NCI-H1694 treated with DMSO at 0.1 percent for 48 hours (cell line): ENCODE measurements around the gene PHACTR1.
"Not testable (repeated sequence)": the region's sequence is repeated elsewhere in the genome, so short reads cannot be mapped to it uniquely, and the experiment has no call there.

Experiments
- DNase-seq: peaks from one replicate; lab custom pipeline; 2025; lab: John Stamatoyannopoulos, UW

The PHACTR1 gene

DNA sequence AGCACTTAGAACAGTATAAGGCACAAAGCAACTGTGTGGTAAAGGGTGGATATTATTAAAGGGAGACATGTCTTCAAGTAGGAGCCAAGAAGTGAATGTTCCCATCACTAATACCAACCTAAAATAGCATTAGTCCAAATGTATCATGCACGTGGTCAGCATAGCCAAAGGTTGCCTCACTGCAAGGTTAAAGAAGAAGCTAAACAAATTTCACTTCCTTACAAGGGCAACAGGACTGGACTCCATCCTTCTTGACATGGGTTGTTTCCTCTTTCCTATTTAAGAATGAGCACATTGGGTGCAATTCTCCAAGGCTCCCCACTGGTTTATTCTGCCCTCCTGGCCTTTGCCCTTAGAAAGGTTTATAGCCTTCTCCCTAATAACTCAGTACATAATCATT is 186.7 kb downstream of the PHACTR1 start:
- DNase-seq, result no peak

DNA sequence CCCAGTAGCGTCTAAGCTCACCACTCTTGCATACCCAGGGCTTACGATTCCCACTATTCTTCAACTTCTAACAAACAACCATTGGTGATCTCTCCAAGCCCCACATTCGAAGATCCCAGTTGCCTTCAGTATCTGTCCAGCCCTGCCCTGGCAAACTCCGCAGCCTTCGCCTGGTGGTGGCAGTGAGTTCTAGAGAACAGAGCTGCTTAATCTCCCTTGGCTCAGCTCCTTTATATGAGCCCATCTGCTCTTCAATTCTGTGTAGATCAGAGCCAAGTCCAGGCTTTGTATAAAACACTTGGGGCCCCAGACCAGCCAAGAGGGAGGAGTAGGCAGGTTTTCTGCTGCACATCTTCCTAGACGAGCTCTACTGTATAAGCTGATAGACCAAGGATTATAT is 193.3 kb downstream of the PHACTR1 start:
- DNase-seq, result no peak

DNA sequence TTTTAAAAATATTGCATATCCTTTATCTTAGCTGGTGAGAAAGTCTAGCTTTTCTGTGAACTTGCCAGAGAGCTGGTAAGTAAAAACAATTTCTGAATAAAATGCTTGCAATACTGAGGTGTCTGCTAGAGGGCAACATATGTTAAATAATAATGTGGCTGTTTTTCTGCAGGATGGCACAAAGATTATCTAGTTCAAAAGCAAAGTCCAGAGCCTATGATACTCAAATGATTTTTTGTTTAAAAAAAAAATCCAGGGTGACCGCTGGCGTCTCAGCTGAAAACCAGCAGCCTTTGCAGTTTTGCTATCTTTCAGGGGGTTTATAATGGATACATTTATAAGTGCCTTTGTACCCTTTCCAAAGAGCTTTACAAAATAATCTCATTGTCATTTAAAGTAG is 194.9 kb downstream of the PHACTR1 start:
- peak; percentile 10 for DNase-seq

DNA sequence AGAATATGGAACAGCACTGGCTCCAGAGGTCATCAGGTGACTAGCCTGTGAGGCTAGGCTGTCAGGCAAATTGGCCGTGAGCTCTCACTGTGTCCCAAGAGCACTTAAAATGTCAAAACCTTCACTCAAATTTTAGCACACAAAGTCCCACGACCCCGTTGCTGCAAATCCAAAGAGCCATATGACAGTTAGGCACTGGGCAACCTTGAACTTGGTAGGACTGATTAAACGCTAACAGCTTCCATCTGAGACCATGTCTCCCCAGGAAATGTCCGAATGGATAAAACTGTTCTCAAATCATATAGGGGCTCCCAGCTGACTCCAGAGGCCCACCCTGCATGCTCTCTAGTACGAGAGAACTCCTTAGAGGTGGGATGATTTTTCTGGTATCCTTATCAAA is 196.6 kb downstream of the PHACTR1 start:
- DNase-seq, result no peak

DNA sequence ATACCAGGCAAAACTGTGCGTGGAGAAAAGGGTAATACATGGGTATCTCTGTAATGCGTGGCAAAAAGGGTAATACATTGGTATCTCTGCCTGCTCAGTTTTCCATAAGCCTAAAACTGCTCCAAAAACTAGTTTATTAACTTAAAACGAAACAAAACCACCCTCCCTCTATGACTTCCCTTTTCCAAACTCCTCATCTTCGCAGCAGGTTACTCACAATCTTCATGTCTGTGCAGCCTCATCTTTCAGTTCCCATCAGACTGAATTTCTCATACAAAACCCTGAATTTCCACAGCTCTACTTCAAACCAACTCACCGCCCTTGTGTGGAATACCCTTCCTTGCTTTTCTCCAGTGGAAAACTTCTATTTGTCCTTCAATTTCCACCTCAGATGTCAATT is 199.4 kb downstream of the PHACTR1 start:
- DNase-seq, result no peak

DNA sequence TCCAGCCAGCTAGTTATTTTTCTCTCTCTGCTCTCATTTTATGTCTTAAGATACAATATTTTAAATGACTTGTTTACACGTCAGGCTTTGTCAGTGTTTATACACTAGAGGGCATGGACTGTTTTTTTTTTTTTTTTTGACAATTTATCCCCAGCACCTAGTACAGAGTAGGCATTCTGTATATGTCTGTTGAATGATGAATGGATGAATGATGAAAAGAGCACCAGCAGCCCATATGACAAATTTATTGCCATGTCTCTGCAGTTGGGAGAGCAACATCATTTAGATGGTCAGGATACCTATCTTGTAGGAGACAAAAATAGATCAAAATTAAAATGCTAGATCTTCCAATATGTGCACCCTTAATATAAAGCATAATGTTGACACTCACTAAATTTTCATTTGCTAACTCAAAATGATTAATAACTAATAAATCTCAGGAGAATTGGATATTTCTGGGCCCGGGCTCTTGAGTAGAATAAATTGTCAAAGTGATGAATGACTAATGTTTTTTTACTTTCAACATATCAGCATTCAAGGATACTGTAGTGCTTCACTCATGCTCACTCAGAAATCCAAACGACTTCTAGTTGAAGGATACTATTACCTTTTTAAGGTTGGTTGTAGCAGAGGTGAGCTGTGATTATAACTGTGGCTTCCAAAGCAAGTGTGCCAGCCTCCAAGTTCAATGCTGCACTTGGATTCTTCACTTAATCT is 200.0 kb downstream of the PHACTR1 start:
- no peak for DNase-seq

DNA sequence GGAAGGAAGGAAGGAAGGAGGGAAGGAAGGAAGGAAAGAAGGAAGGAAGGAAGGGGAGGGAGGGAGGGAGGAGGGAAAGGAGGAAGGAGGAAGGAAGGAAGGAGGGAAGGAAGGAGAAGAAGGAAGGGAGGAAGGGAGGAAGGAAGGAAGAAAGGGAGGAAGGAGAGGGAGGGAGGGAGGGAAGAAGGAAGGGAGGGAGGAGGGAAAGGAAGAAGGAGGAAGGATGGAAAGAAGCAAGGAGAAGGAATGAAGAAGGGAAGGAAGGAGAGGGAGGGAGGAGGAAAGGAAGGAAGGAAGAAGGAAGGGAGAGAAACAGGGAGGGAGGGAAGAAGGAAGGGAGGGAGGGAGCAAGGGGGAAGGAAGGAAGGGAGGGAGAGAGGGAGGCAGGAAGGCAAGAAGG is 204.9 kb downstream of the PHACTR1 start:
- DNase-seq, result no peak

DNA sequence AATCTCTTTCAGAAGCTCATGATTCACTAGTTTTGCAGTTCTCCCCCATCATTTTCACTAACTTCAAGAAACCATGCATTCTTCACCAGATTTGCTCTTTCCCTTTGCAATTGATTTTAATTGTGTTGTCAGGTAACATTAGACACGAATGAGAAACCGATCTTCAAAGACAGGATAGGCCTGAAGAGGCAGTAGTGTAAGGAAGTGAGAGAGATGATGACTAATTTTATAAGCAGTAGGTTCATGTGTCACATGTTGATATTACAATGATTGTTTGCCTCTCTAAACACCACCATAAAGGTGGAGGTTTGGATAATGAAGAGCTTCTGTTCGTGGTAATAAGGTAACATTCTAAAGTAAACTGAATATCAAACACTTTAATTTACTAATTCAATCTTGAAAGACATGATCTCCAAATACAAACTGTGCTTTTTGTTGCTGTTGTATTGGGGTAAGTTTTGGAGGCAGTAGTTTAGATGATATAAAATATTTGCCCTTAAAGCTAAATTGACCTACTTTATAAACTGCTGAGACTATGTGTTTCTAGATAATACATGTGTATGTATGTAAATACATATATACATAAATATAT is 207.2 kb downstream of the PHACTR1 start:
- no peak for DNase-seq

DNA sequence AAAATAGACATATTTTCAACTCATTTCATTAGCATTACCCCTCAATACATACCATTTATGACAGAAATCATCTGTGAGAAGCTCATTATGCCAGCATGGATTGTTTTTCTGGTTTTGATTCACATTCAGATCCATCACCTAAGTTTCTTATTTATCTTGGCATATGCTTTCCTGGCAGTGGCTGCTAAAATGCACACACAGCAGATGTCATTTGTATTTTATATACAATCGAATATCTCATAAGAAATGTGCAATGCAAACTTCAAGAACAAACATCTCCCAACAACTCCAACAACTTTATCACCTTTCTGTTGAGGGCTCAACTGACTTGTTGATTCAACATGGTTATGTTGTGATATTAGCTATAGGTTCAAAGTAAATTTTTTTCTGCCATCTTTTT is 208.3 kb downstream of the PHACTR1 start:
- DNase-seq, result no peak

DNA sequence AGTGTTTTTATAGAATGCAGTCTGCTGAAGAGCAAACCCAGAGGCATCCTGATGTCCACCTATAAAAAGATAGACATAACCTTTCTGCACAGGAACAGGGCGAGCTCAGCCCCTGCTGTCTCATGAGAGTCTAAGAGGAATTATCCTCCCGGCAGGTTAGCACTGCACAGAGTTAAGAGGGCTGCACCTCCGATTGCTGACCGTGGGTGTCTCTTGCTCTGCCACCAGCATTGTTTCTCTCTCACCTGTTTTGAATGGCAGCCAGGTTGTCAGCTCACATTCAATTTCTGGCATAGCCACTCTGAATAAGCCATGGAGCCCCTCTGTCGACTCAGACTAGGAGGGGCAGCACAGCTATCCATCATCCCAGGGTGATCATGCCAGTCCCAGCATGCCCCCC is 211.2 kb downstream of the PHACTR1 start:
- no peak for DNase-seq

DNA sequence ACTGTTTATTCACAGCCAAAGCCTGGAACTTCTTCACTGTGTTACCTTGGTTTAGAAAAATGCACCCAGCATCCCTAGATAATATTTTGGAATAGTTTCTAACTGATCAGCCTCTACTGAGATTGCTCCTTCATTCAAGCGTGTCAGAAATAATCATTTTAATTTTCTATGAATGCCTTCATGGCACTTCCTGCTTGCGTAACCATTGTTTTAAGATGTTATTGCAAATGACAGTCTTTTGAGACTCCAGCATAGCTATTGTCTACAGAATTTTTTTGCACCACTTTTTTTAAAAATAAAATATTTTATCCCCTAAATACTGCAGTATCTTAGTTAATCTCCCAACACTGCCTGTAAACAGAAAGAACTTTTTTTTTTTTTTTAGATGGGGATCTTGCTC is 213.1 kb downstream of the PHACTR1 start:
- no peak for DNase-seq

DNA sequence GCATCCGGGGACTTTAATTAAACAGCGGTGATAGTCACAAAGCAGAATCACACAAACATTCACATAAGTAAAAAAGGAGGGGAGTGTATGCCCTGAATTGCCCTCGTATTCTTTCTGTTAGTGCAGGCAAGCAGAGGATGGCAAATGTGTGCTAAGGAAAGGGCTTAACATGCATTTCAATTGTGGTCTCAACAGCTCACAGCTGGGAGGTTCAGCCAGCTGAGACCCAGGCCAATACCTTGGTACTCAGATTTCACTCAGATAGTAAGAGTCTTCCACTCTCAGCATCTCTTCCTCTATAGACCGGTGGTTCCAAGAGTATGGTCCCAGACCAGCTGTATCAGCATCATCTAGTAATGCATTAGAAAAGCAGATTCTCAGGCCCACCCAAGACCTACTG is 215.1 kb downstream of the PHACTR1 start:
- DNase-seq, result no peak

DNA sequence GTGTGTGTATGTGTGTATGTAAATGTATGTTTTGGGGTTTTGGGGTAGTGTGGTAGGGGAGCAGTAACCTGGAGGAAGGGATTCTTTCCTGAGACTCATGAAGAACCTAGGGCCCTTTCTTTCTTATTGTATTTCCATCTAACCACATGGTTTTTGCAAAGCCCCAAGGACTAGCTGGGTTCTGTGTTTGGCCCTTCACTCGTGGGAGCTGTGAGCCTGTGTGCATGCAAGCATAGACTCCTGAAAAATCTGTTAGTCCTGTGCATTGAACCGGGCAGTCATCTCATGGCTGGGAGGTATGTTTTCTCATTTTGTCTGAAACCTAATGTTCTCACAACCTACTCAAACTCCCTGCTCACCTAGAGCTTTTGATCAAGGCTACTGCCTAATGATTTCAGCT is 219.1 kb downstream of the PHACTR1 start:
- no peak for DNase-seq

DNA sequence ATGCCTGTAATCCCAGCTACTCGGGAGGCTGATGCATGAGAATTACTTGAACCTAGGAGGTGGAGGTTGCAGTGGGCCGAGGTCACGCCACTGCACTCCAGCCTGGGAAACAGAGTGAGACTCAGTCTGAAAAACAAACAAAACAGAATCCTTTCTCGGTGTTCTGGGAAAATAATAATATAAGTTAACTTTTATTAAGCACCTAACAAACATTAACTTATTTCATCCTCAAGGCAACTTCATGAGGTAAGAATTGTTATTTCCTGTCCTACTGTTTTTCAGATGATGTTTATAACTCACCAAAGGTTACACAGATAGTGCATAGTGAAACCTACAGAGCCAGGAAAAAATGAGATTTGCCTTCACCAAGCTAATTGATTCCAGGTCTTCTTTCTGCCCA is 221.4 kb downstream of the PHACTR1 start:
- DNase-seq, result no peak

DNA sequence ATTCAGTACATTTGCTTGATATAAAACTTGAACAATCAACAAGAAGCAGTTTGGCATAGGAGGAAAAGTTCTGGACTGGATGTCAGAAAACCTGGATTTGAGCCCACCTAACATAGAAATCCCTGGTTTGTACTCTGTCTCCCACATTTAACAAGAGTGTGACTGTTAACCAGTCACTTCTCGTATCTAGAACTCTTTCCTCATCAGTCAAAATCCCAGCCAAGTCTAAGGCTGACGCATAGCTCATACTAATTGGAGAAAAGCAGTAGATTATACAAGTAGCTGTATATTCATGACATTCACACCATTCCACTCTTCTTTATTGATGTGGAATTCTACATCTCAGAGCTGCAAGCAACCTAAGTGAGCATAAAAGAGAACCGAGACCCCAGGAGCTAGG is 222.7 kb downstream of the PHACTR1 start:
- no peak for DNase-seq

DNA sequence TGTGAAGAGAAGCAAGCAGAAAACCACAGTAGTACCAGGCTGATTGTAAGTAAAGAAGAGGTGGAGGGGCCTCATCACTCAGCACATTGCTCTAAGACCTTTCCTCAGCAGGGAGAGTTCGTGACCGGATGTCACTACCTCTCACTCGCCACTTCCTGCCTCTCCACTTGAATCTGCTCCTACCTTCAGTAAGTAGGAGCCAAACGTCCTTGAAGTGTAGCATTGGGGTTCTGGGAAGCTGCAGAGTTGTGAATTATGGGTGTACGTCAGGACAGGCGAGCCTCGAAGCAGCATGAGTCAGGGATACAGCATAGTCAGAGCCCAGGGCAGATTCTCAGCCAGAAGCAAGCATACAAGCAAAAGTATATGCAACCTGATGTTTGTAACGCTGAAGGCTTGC is 224.9 kb downstream of the PHACTR1 start:
- DNase-seq, result no peak

DNA sequence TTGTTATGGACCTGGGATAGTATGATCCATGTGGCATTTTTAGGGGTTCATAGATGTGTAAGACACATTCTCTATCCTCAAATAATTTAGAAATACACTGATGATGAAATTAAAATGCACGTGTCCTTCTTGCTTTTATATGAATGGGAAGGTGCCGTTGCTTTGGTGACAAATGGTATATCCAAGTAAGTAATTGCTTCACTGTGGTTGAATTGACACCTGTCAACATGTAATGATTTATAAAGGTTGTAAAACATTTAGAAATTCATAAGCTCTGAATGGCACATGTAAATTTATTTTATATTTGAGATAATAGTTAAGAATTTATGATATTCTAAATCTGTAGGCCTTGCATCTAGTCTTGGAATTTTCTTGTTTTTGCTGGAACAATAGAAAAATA is 227.0 kb downstream of the PHACTR1 start:
- DNase-seq, result no peak

DNA sequence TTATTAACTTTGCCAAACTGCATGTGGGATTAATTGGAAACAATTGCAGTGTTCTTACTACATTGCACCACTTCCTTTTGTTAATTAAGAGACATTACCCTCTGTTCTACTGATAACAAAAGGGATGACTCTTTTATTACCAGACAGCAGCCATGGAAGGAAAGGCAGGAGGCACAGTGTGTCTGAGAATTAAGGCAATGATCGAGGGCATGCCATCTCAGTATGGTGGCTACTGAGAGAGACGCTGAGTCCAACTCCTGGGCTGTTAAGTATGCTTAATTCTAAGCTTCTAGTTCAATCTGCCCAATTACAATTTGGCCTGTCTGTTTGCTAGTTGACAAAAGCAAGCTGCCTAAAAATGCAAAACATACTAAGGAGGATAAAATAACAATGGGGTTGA is 227.4 kb downstream of the PHACTR1 start:
- DNase-seq, result no peak

DNA sequence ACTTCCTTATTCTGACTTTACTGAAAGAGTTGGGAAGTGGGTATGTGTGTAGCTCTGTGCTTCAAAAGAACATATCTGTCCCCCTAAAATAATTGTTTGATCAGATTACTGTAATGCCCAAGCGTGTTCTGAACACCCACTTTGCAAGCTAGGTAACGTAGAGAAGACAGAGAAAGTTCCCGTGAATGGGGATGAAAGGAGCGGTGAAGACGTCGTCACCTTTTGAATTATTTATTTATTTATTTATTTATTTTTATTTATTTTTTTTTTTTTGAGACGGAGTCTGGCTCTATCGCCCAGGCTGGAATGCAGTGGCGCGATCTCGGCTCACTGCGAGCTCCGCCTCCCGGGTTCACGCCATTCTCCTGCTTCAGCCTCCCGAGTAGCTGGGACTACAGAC is 228.0 kb downstream of the PHACTR1 start:
- not testable (repeated sequence) for DNase-seq

DNA sequence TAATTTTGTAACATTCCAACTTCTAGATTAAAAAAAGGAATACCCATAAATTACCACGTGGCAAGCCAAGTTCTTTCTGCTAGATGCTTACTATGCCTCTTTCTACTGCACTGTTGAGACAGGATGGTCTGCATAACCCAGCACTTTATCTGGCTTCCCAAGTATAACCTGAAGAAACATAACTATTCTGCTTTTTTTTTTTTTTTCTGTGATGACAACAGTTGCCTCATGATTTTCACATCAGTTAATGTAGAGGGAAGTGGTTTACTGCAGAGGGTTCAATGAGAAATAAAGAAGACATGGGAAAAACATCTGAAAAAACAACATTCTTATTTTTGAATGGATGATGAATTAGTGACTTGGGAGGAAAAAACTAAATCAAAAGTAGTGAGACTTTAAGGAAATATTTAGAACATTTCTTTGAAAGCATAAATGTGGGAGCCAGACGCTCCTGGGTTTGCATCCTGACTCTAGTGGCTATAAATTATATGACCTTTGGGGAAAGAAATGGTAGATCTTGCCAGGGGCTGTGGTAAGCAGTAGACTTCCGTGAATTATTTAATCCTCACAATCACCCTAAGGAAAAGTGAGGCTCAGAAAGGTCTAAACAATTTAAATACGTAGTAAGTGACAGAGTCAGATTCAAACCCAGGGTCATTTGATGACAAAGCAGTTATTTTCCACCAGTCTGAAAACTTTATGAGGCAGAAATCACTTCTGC is 230.7 kb downstream of the PHACTR1 start:
- DNase-seq, result no peak

DNA sequence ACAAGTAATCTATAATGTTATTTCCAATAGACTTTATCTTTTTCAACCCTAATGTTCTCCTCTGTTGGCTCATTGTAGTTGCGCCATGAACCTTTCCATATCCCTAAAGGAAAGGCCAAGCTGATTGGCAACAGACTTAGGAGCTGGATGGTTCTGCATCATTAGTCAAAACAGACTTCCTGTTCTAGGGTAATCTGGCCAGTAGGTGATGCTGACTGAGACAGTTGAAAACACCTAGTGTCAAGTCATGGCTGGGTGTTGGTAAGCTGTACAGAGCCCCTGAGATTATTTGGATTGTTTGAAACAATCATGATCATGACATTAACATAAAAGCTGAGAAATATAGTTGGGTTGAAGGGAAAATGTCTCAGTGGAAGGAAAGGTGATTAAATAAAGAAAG is 231.4 kb downstream of the PHACTR1 start:
- no peak for DNase-seq

DNA sequence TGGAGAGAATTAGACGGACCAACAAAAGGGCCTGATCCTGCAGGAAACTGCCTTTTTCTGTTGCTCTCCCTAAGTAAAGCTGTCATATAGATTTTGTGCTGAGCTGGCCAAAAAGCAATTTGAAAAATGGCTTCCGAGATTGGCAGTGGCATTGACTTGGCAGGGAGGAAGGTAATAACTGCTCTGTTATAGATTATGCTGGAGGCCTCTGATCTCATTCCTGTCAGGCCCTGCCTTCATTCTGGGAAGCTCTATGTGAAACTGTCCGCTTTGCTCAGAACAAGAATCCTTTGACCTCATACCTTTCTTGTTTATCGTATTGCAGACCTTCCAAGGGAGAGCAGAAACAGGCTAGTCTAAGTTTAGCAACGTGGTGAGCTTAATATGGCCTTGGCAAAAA is 234.4 kb downstream of the PHACTR1 start:
- DNase-seq, result no peak

DNA sequence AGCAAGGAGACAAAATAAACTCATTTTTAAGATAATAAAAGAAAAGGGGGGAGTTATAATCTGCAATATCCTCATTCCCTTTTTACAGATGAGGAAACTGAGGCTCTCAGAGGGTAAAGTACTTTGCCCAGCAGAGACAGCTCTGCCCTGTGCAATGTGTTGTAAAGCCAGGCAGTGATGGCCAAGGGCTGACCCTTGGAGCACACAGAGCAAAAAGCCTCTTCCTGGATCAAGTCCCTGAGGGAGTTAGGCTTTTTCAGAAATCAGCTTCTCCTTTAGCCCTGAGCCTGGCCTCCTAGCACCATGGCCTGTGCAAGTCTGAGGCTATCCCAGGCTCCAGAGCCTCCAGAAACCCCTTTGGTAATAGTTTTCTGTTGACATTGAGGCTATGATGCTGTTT is 234.8 kb downstream of the PHACTR1 start:
- DNase-seq, result no peak

DNA sequence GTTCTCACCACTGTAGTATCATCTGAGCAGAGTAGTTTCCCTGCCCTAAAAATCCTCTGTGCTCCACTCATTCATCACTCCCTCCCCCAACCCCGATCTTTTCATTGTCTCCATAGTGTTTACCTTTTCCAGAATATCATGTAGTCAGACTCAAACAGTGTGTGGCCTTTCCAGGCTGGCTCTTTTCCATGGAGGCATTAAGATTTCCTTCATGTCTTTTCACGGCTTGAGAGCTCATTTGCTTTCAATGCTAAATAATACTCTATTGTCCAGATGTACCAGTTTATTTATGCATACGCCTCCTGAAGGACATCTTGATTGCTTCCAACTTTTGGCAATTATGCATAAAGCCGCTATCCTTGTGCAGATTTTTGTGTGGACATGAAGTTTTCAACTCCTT is 235.8 kb downstream of the PHACTR1 start:
- DNase-seq, result no peak
